Activated gamma-delta T cell treated with anti-CD3 and anti-CD28 coated beads, Interleukin-2, amount 50 U/mL, for 16 hours (primary cell): ENCODE results near the gene KCNN2.

ENCODE experiments used
- DNase-seq: peaks from one replicate; pipeline ENCODE4 v3.0.0-alpha.2; 2020; ENCODE audit warnings: low read depth

The KCNN2 gene

DNA sequence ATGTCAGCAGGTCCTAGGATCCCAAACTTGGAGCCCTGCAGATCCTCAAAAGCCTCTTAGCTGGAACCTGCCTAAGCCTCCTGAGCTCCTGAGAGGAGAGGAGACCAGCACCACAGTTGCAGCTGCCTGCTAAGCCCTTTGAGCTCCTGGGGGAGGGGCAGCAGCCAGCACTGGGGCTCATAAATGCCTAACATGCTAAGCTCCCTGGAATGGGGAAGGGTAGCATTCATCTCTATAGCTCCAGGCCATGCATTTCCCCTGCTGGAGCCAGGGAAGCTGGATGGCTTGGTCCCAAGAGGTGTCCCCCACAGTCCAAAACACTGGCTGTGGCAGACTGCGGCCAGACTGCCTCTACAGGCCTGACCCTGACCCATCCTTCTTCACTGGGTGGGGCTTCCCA is 182.7 kb downstream of the KCNN2 start:
- no peak for DNase-seq
